IMR-90 (cell line): ENCODE data around the gene TUBA3E. TPM values are rescaled to one million over a fixed set of nuclear protein-coding genes. Genes with fewer than 3 reads are reported as not detected.
"Not testable (repeated sequence)": the region's sequence is repeated elsewhere in the genome, so short reads cannot be mapped to it uniquely, and the experiment has no call there.

ENCODE experiments used
- ATAC-seq: fragments of 200-7000 bp; cut with Tn5 transposase; 2 replicates; pipeline ENCODE4 v1.9.1; 2020; ENCODE audit warnings: low read depth, mild to moderate bottlenecking, moderate library complexity
- BruUV-seq: library from RNA; stranded (reverse); fragments of 400-500 nt; replicated peaks from 2 replicates; lab custom pipeline; 2021; lab: Mats Ljungman, UMichigan
- CTCF ChIA-PET: fragments of 300-600 bp; formaldehyde crosslinking; extraction: SDS; loops from one replicate; lab custom pipeline; 2021; ENCODE audit warnings: antibody characterized with exemption; lab: Yijun Ruan, JAX
- POLR2A ChIA-PET: fragments of 300-600 bp; sonication (Branson Sonifier 250); formaldehyde crosslinking; loops from one replicate; lab custom pipeline; 2022; ENCODE audit warnings: antibody characterized with exemption; ENCODE audit not compliant: unreplicated experiment; lab: Charles Lee
- DNase-seq: peaks from one replicate; pipeline ENCODE4 v3.0.0; 2013
- H2AFZ ChIP-seq: replicated peaks from 2 replicates; pipeline ENCODE3; 2013; ENCODE audit warnings: low read length, mild to moderate bottlenecking; ENCODE audit not compliant: poor library complexity
- H2AK5ac ChIP-seq: 2 replicates; pipeline ENCODE4 v1.6.1; 2013; ENCODE audit warnings: low read depth, low read length, inconsistent platforms
- H2AK9ac ChIP-seq: replicated peaks from 2 replicates; pipeline ENCODE3; 2013; ENCODE audit warnings: mild to moderate bottlenecking, low read depth, low read length, moderate library complexity; ENCODE audit not compliant: poor library complexity
- H2BK120ac ChIP-seq: 2 replicates; pipeline ENCODE4 v1.6.1; 2013; ENCODE audit warnings: low read depth, low read length, inconsistent platforms
- H2BK15ac ChIP-seq: 3 replicates; pipeline ENCODE4 v1.6.1; 2013; ENCODE audit warnings: low read depth, low read length, inconsistent platforms
- H2BK20ac ChIP-seq: 2 replicates; pipeline ENCODE4 v1.6.1; 2013; ENCODE audit warnings: low read depth, mild to moderate bottlenecking, inconsistent platforms, low read length, moderate library complexity
- H2BK5ac ChIP-seq: 2 replicates; pipeline ENCODE4 v1.6.1; 2013; ENCODE audit warnings: mild to moderate bottlenecking, low read depth, low read length, inconsistent platforms; ENCODE audit not compliant: poor library complexity, severe bottlenecking
- H3K14ac ChIP-seq: replicated peaks from 2 replicates; pipeline ENCODE4 v1.6.1; 2013; ENCODE audit warnings: low read depth, low read length, inconsistent platforms
- H3K18ac ChIP-seq: 2 replicates; pipeline ENCODE4 v1.6.1; 2013; ENCODE audit warnings: low read depth, low read length, control low read depth
- H3K23ac ChIP-seq: 2 replicates; pipeline ENCODE4 v1.6.1; 2013; ENCODE audit warnings: low read depth, low read length, inconsistent platforms
- H3K27ac ChIP-seq: 2 replicates; pipeline ENCODE4 v1.5.1; 2013; ENCODE audit warnings: mild to moderate bottlenecking, control low read depth, low read length; ENCODE audit not compliant: insufficient read depth
- H3K27me3 ChIP-seq: 2 replicates; pipeline ENCODE4 v1.6.1; 2013; ENCODE audit warnings: low read length; ENCODE audit not compliant: control insufficient read depth, insufficient read depth
- H3K36me3 ChIP-seq: 2 replicates; pipeline ENCODE4 v1.6.1; 2013; ENCODE audit warnings: low read length, mixed read lengths; ENCODE audit not compliant: control insufficient read depth, insufficient read depth
- H3K4ac ChIP-seq: 2 replicates; pipeline ENCODE4 v1.6.1; 2013; ENCODE audit warnings: low read depth, low read length, inconsistent platforms
- H3K4me1 ChIP-seq: 2 replicates; pipeline ENCODE4 v1.6.1; 2013; ENCODE audit warnings: low read length, mixed read lengths; ENCODE audit not compliant: control insufficient read depth, insufficient read depth
- H3K4me2 ChIP-seq: 2 replicates; pipeline ENCODE4 v1.6.1; 2013; ENCODE audit warnings: low read depth, mild to moderate bottlenecking, control low read depth, low read length, moderate library complexity
- H3K4me3 ChIP-seq: 2 replicates; pipeline ENCODE4 v1.5.1; 2013; ENCODE audit warnings: low read depth, mild to moderate bottlenecking, control low read depth, low read length, moderate library complexity; ENCODE audit not compliant: insufficient read depth
- H3K56ac ChIP-seq: 2 replicates; pipeline ENCODE4 v1.6.1; 2013; ENCODE audit warnings: low read length, inconsistent platforms; ENCODE audit not compliant: insufficient read depth; ENCODE audit errors: extremely low read depth
- H3K79me1 ChIP-seq, 2 experiments: 2 replicates each; pipeline ENCODE4 v1.6.1; 2013; ENCODE audit warnings: low read length in 2 of 2, inconsistent platforms in 1 of 2, low read depth in 1 of 2
- H3K9ac ChIP-seq: 2 replicates; pipeline ENCODE4 v1.6.1; 2013; ENCODE audit warnings: low read depth, low read length, control low read depth
- H3K9me1 ChIP-seq: 2 replicates; pipeline ENCODE4 v1.6.1; 2013; ENCODE audit warnings: low read length, inconsistent platforms; ENCODE audit not compliant: insufficient read depth
- H3K9me3 ChIP-seq: 2 replicates; pipeline ENCODE4 v1.6.1; 2013; ENCODE audit warnings: low read length; ENCODE audit not compliant: control insufficient read depth, insufficient read depth
- H4K20me1 ChIP-seq: 2 replicates; pipeline ENCODE4 v1.6.1; 2013; ENCODE audit warnings: low read length, inconsistent platforms; ENCODE audit not compliant: insufficient read depth
- H4K5ac ChIP-seq: 2 replicates; pipeline ENCODE4 v1.6.1; 2013; ENCODE audit warnings: mild to moderate bottlenecking, low read depth, low read length, control low read depth
- H4K8ac ChIP-seq, 2 experiments: 2 replicates each; pipeline ENCODE4 v1.6.1; 2013; ENCODE audit warnings: low read depth in 2 of 2, low read length in 2 of 2, control low read depth in 1 of 2, inconsistent platforms in 1 of 2
- H4K91ac ChIP-seq: 2 replicates; pipeline ENCODE4 v1.6.1; 2013; ENCODE audit warnings: low read depth, low read length, inconsistent platforms; ENCODE audit not compliant: insufficient read depth
- WGBS, 2 experiments: methylation state at CpG; one replicate each; pipeline versions ENCODE4 v1.1.5 to v1.1.7; 2013; ENCODE audit warnings: missing lambda C conversion rate in 2 of 2; ENCODE audit not compliant: insufficient read length in 1 of 2; ENCODE audit errors: extremely low coverage in 2 of 2; 5-methylcytosine and 5-hydroxymethylcytosine counted together
- dilution Hi-C: fragments of 300-500 bp; cut with HindIII; formaldehyde crosslinking; loops from one replicate; pipeline ENCODE4 v1.14.3; 2018; ENCODE audit warnings: low sequenced_read_pairs; ENCODE audit not compliant: unreplicated experiment
- in situ Hi-C: fragments of 300-500 bp; cut with MboI; formaldehyde crosslinking; loops from 3 replicates; pipeline ENCODE4 v1.14.3; 2019; ENCODE audit warnings: low sequenced_read_pairs, inconsistent platforms, mixed read lengths
- intact Hi-C: fragments of 100-400 bp; cut with micrococcal nuclease; formaldehyde crosslinking; loops from 2 replicates; pipeline ENCODE4 v1.10.0; 2022
- polyA plus RNA-seq, 3 experiments: library from polyadenylated mRNA; depleted of rRNA; stranded (reverse); fragments of >200 nt; gene quantifications; 2 replicates each; pipeline ENCODE4 v1.2.3, GENCODE V29; 2012; ENCODE audit warnings: low replicate concordance in 1 of 3
- total RNA-seq: library from RNA; depleted of rRNA; stranded (reverse); fragments of >200 nt; gene quantifications from 2 replicates; pipeline ENCODE4 v1.2.3, GENCODE V29; 2012

Gene TUBA3E
- total and polyA plus RNA-seq, 2 of the 4 experiments (the other 2 are of a cell fraction): not detected

GRCh38 chr2:130220505-130220904, 22.3 kb upstream of the TUBA3E start:
- H2AK5ac ChIP-seq, H2BK15ac ChIP-seq, H3K14ac ChIP-seq, in situ Hi-C loops, H3K9me1 ChIP-seq, H3K4me3 ChIP-seq, H3K27ac ChIP-seq, H3K18ac ChIP-seq, H4K8ac ChIP-seq, H4K91ac ChIP-seq, H2BK20ac ChIP-seq, H3K9me3 ChIP-seq, CTCF ChIA-PET, ATAC-seq, POLR2A ChIA-PET, H3K23ac ChIP-seq, H4K20me1 ChIP-seq, DNase-seq, H4K5ac ChIP-seq, H3K36me3 ChIP-seq, H2AK9ac ChIP-seq, H3K4me2 ChIP-seq, BruUV-seq, H3K4ac ChIP-seq, H3K4me1 ChIP-seq, H2BK120ac ChIP-seq, H3K79me1 ChIP-seq, intact Hi-C loops, H3K27me3 ChIP-seq, H3K9ac ChIP-seq, dilution Hi-C loops, H2AFZ ChIP-seq, H2BK5ac ChIP-seq, H3K56ac ChIP-seq: not testable (repeated sequence)
- no CpG with 5 or more reads among the region's 1 CpG for WGBS, 2 experiments

- H2AFZ ChIP-seq, H4K5ac ChIP-seq, BruUV-seq: not testable (repeated sequence)
Measured at GRCh38 chr2:130219147-130219546, 20.9 kb upstream of the TUBA3E start.

More at GRCh38 chr2:130219147-130219546, 20.9 kb upstream of the TUBA3E start:
- in situ Hi-C loops, H2BK20ac ChIP-seq, intact Hi-C loops, H2BK5ac ChIP-seq, H3K9me1 ChIP-seq, H3K27me3 ChIP-seq, H4K8ac ChIP-seq, H3K4me3 ChIP-seq, H3K14ac ChIP-seq, H3K36me3 ChIP-seq, H3K4me1 ChIP-seq, dilution Hi-C loops, H3K4ac ChIP-seq, H2BK15ac ChIP-seq, H3K27ac ChIP-seq, POLR2A ChIA-PET, H3K56ac ChIP-seq, H3K79me1 ChIP-seq, H4K91ac ChIP-seq, H3K9ac ChIP-seq, H4K20me1 ChIP-seq, CTCF ChIA-PET, ATAC-seq, H3K18ac ChIP-seq, H3K4me2 ChIP-seq, H2AK9ac ChIP-seq, H3K23ac ChIP-seq, H2AK5ac ChIP-seq, DNase-seq, H3K9me3 ChIP-seq, H2BK120ac ChIP-seq: not testable (repeated sequence)
- no CpG with 5 or more reads among the region's 2 CpGs for WGBS, 2 experiments
